ENCODE data around the gene COX7A1. TPM values are rescaled to one million over a fixed set of nuclear protein-coding genes. Genes with fewer than 3 reads are reported as not detected.

The COX7A1 gene
- total and polyA plus RNA-seq, 10 of the 15 experiments (the other 5 are each of a cell fraction or from before 2014, with no cell fraction given): not detected

DNA sequence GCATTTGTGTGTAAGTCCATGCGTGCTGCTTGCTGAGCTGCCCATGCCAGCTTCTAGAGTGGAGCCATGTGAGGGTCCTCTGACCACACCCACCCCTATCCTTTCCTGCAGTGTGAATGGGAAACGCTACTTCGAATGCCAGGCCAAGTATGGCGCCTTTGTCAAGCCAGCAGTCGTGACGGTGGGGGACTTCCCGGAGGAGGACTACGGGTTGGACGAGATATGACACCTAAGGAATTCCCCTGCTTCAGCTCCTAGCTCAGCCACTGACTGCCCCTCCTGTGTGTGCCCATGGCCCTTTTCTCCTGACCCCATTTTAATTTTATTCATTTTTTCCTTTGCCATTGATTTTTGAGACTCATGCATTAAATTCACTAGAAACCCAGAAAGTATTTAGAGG lies 26.7 kb downstream of the COX7A1 start (continued):
- TF ChIP-seq, protein P1, sequence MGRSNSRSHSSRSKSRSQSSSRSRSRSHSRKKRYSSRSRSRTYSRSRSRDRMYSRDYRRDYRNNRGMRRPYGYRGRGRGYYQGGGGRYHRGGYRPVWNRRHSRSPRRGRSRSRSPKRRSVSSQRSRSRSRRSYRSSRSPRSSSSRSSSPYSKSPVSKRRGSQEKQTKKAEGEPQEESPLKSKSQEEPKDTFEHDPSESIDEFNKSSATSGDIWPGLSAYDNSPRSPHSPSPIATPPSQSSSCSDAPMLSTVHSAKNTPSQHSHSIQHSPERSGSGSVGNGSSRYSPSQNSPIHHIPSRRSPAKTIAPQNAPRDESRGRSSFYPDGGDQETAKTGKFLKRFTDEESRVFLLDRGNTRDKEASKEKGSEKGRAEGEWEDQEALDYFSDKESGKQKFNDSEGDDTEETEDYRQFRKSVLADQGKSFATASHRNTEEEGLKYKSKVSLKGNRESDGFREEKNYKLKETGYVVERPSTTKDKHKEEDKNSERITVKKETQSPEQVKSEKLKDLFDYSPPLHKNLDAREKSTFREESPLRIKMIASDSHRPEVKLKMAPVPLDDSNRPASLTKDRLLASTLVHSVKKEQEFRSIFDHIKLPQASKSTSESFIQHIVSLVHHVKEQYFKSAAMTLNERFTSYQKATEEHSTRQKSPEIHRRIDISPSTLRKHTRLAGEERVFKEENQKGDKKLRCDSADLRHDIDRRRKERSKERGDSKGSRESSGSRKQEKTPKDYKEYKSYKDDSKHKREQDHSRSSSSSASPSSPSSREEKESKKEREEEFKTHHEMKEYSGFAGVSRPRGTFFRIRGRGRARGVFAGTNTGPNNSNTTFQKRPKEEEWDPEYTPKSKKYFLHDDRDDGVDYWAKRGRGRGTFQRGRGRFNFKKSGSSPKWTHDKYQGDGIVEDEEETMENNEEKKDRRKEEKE (IDR thresholded peaks at IDR 0.05): no peak
- no peak for TF ChIP-seq EED (IDR thresholded peaks at IDR 0.05; ENCODE audit: low read depth)
- TF ChIP-seq RELA (IDR thresholded peaks at IDR 0.05; ENCODE audit: borderline replicate concordance, partially characterized antibody): peak; percentile 84
- no peak for TF ChIP-seq FOXK2 (IDR thresholded peaks at IDR 0.05)
- no peak for TF ChIP-seq GATAD2B (conservative IDR thresholded peaks at IDR 0.05; ENCODE audit: low read depth)
- TF ChIP-seq, protein P2, sequence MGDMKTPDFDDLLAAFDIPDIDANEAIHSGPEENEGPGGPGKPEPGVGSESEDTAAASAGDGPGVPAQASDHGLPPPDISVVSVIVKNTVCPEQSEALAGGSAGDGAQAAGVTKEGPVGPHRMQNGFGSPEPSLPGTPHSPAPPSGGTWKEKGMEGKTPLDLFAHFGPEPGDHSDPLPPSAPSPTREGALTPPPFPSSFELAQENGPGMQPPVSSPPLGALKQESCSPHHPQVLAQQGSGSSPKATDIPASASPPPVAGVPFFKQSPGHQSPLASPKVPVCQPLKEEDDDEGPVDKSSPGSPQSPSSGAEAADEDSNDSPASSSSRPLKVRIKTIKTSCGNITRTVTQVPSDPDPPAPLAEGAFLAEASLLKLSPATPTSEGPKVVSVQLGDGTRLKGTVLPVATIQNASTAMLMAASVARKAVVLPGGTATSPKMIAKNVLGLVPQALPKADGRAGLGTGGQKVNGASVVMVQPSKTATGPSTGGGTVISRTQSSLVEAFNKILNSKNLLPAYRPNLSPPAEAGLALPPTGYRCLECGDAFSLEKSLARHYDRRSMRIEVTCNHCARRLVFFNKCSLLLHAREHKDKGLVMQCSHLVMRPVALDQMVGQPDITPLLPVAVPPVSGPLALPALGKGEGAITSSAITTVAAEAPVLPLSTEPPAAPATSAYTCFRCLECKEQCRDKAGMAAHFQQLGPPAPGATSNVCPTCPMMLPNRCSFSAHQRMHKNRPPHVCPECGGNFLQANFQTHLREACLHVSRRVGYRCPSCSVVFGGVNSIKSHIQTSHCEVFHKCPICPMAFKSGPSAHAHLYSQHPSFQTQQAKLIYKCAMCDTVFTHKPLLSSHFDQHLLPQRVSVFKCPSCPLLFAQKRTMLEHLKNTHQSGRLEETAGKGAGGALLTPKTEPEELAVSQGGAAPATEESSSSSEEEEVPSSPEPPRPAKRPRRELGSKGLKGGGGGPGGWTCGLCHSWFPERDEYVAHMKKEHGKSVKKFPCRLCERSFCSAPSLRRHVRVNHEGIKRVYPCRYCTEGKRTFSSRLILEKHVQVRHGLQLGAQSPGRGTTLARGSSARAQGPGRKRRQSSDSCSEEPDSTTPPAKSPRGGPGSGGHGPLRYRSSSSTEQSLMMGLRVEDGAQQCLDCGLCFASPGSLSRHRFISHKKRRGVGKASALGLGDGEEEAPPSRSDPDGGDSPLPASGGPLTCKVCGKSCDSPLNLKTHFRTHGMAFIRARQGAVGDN (IDR thresholded peaks at IDR 0.05): peak; percentile 94
- no peak for TF ChIP-seq STAT1 (conservative IDR thresholded peaks at IDR 0.05)
- peak; percentile 54; the same call in 1 of the 2 replicates for TF ChIP-seq ZBED1 (IDR thresholded peaks at IDR 0.05; ENCODE audit: borderline replicate concordance)
- no peak for TF ChIP-seq NR2C1 (IDR thresholded peaks at IDR 0.05)
- TF ChIP-seq HDAC6 (IDR thresholded peaks at IDR 0.05; ENCODE audit: unreplicated experiment): no peak
- no peak for TF ChIP-seq SUZ12 (IDR thresholded peaks at IDR 0.05; ENCODE audit: unreplicated experiment)
- no peak for TF ChIP-seq POLR2AphosphoS5 (IDR thresholded peaks at IDR 0.05; ENCODE audit: low read length)
- no peak for TF ChIP-seq MXI1 (IDR thresholded peaks at IDR 0.05; ENCODE audit: low read depth, low read length)
- no peak for TF ChIP-seq ESRRA (IDR thresholded peaks at IDR 0.05; ENCODE audit: low read length)
- TF ChIP-seq CHD2 (IDR thresholded peaks at IDR 0.05; ENCODE audit: borderline replicate concordance, low read depth, low read length): no peak

All from GM12878 (cell line).